Stomach (tissue), 4 donors: ENCODE measurements around the gene TTLL12.

Experiments used
- EP300 ChIP-seq: sonication (generic); formaldehyde crosslinking; IDR thresholded peaks from one replicate; pipeline ENCODE4 v1.6.1; 2017; ENCODE audit warnings: antibody characterized with exemption
- POLR2A ChIP-seq, 4 donors: fragments of 450-650 bp; IDR thresholded peaks; one replicate each; pipeline ENCODE4 v1.6.1; 2016; ENCODE audit warnings: antibody characterized with exemption in 4 of 4, control low read depth in 2 of 4, mild to moderate bottlenecking in 1 of 4, moderate library complexity in 1 of 4
- TF ChIP-seq, protein P1 (sequence below), 7 experiments: fragments of 450-650 bp in 4 of 7; fragments of 200-600 bp in 3 of 7; sonication (generic) in 3 of 7; IDR thresholded peaks; one replicate each; pipeline ENCODE4 v1.5.1; 2016 to 2019; ENCODE audit warnings: antibody characterized with exemption in 7 of 7, control low read depth in 2 of 7, mild to moderate bottlenecking in 1 of 7

DNA sequence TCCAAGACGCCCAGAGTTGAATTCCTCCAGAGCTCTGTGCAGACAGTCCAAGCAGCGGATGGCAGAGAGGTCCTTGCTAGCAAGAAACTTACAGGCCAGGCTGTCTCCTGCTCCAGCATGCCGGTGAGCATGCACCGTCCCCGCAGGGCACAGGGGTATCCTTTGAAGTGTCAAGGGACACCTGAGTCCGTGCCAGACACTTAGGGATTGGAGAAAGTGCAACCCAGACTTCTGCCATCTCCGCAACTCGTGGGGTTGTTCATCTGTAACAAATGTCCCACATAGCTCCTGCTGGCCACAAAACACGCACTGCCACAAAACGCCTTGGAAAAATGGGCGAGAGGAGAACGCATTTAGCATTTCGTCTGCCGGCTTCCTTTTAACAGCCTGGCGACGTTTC lies 22.3 kb downstream of the TTLL12 start:
- TF ChIP-seq, protein P1, sequence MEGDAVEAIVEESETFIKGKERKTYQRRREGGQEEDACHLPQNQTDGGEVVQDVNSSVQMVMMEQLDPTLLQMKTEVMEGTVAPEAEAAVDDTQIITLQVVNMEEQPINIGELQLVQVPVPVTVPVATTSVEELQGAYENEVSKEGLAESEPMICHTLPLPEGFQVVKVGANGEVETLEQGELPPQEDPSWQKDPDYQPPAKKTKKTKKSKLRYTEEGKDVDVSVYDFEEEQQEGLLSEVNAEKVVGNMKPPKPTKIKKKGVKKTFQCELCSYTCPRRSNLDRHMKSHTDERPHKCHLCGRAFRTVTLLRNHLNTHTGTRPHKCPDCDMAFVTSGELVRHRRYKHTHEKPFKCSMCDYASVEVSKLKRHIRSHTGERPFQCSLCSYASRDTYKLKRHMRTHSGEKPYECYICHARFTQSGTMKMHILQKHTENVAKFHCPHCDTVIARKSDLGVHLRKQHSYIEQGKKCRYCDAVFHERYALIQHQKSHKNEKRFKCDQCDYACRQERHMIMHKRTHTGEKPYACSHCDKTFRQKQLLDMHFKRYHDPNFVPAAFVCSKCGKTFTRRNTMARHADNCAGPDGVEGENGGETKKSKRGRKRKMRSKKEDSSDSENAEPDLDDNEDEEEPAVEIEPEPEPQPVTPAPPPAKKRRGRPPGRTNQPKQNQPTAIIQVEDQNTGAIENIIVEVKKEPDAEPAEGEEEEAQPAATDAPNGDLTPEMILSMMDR (IDR thresholded peaks at IDR 0.05): no peak
- TF ChIP-seq EP300: no peak
- no peak for TF ChIP-seq POLR2A (IDR thresholded peaks at IDR 0.05)
